M059J (cell line): ENCODE measurements around the gene GLB1L2. TPM values are rescaled to one million over a fixed set of nuclear protein-coding genes. Genes with fewer than 3 reads are reported as not detected.
"Not testable (repeated sequence)": the region's sequence is repeated elsewhere in the genome, so short reads cannot be mapped to it uniquely, and the experiment has no call there.

Experiments used
- DNase-seq: peaks from one replicate; pipeline ENCODE4 v3.0.0-alpha.2; 2012; ENCODE audit warnings: low read depth
- total RNA-seq: library from RNA; depleted of rRNA; stranded (reverse); fragments of >200 nt; shearing (Covaris generic); gene quantifications from 2 replicates; pipeline ENCODE4 v1.2.3, GENCODE V29; 2014

GLB1L2 gene
- total RNA-seq, 1 experiment from 2014 or later = not detected

- no peak for DNase-seq
These were observed 3.4 kb upstream of the GLB1L2 start for GRCh38 chr11:134328433-134328832.

GRCh38 chr11:134330611-134331353 lies 1.0 kb upstream of the GLB1L2 start:
- DNase-seq = no peak

GRCh38 chr11:134332189-134332631 lies 422 bp downstream of the GLB1L2 start:
- DNase-seq = no peak

DNA sequence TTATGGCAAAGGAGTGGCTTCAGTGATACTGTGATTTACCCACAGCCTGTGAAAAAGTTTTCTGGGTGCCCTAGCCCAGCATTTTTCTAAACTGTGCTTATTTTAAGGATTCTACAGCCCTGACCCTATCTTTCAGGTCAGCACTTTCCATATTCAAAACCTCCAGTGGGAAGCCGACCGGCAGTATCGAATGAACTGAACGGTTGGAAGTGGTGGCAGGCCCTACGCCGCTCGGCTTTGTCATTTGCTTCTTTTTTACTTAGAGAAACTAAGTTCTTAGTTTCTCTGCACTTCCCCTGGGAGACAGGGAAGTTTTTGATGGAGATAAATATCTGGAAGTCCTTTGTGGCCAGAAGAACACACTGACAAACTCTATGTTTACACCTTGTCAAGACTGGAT lies 994 bp downstream of the GLB1L2 start:
- no peak for DNase-seq

GRCh38 chr11:134333312-134333711 lies 1.5 kb downstream of the GLB1L2 start:
- DNase-seq = no peak

- DNase-seq = no peak
These were observed 2.2 kb downstream of the GLB1L2 start for GRCh38 chr11:134333946-134334345.

- no peak for DNase-seq
These were observed 3.2 kb downstream of the GLB1L2 start for GRCh38 chr11:134334796-134335571.

DNA sequence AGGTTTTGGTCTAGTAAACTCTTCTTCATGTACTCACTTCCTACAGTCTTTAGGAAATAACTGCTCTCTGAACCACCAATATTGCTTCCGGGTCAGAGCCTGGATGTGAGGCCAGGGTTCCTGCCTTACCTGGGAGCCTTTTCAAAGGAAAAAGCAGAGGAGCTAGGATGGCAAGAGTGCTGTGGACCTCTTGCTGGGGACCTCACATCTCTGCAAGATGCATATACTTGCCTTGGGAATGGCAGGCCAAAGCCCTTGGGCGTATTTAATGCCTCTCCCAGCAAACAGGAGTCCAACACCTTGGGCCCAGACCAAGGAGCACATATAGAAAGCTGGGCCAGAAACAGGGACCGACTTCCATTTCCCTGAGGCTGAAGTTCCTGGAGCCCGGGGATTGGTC lies 5.3 kb downstream of the GLB1L2 start:
- DNase-seq = no peak

DNA sequence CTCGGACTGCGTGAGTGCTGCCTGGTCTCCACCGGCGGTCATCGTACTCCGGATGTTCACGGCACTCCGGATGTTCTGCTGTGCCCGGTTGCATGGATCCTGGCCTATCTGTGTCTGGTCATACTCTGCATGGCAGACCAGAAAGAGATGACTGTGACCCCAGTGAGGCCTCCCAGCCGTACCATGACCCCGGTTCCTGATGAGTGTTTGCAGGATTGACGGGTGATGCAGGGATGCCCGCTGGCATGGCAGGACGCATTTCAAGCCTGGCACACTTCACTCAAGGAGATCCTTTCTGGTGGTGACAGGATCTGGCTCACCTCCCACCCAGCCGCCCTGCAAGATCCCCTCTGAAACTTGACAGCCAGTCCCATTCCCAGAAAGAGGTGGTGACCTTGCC lies 6.3 kb downstream of the GLB1L2 start:
- DNase-seq = no peak

GRCh38 chr11:134338654-134339053 lies 6.9 kb downstream of the GLB1L2 start:
- DNase-seq = no peak

- no peak for DNase-seq
These were observed 8.0 kb downstream of the GLB1L2 start for GRCh38 chr11:134339756-134340155.

DNA sequence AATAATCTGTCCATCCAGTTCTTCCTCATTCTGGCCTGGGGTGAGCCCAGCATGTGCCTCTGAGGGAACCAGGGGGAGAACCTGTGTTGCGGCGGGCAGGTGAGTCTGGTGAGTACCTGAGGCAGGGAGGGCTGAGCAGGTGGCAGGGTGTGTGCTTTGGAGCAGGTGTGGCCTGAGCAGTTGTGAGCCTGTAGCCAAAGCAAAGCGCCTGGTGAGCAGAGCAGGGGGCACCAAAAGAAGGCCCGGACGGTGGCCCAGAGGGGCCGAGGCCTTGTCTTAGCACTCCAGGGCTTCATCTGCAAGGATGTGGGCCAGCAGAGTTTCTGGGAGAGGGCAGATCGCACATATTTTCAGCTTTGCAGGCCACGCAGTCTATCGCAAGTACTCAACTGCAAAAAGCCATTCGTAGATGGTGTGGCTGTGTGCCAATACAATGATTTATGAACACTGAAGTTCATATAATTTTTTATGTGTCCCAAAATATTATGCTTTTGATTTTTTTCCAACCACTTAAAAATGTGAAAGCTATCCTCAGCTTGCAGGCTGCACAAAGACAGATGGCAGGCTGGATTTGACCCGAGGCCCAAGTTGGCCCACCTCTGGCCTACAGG lies 8.7 kb downstream of the GLB1L2 start:
- no peak for DNase-seq

- no peak for DNase-seq
These were observed 10.2 kb downstream of the GLB1L2 start for GRCh38 chr11:134341805-134342571.

GRCh38 chr11:134342572-134343340 lies 11.0 kb downstream of the GLB1L2 start:
- no peak for DNase-seq

- DNase-seq = no peak
These were observed 11.9 kb downstream of the GLB1L2 start for GRCh38 chr11:134343646-134344045.

DNA sequence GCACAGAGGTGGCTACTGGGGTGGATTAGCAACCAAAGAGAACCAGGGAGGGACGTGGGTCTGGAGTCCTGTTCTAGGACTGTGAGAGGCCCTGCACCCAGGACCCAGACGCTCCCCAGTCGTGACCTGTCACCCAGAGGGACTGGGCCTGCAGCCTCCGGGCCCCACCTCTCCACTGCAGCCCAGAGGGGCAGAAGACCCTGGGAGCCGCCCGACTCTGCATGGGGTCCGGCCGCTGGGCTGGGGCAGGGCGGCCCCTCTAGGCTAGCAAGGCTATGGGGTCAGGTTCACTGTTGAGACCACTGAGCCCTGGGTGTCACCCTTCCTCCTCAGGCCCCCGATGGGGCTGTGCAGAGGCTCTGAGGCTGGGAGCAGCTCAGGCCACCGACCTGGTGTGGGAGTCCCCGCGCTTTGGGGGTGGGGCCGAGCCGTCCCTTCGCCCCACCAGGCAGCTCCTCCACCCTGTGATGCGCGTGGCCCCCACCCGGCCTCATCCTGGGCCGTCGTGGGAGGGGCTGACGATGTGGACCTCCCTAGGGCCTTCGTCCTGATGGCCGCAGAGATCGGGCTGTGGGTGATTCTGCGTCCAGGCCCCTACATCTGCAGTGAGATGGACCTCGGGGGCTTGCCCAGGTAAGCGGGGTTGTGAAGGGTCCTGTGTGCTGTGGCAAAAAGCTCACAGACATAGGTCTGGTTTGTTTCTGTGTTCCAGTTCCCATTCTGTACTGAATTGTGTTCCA lies 12.9 kb downstream of the GLB1L2 start:
- DNase-seq = not testable (repeated sequence)

DNA sequence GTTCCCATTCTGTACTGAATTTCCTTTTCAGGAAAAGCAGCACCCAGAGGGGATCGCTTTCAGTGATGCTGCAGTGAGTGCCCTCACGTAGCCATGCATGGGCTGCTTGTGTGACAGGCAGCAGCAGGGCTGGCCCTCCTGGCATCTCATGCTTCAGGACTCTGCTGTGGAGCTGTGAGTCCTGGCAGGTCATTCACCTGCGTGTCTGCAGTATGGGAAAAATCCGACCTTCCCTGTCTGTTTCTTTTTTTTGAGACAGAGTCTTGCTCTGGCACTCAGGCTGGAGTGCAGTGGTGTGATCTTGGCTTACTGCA lies 13.4 kb downstream of the GLB1L2 start:
- DNase-seq = no peak

DNA sequence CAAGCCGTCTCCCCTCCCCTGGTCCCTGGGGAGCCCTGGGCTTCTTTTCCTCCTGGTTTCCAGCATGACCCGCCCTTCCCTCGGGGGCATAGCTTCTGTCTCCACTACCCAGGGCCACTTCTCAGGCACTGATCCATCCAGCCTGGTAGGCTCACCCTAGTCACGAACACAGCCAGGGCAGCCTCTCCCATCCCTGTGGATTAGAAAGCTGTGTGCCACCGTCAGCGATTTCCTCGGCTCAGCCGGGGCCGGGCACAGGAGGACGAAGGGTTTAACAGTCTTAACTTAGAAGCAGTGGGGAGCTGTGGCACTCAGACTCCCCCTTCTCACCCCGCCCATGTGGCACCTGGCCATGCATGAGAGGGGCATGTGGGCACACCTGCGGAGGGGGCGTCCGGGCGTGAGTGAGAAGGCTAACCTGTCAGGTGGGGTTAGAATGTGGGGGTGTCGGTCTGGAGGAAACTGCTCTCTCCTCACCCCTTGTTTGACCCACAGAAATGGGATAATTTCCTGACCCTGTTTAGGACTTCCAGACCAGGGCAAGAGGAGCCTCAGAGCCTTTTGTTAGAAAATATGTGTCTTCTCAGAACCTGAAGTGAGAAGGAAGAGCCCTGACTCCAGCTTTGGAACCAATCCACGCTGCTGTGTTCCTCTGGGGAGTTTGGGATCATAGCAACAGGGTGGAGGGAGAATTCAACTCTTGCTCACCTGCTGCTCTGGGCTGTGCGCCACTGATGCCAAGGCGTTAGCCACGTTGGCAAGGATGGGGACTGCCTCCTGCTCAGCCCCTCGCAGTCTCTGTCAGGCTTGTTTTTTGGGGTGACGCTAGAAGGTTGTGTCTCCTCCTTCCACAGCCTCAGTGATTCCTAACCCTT lies 14.6 kb downstream of the GLB1L2 start:
- DNase-seq = no peak

- DNase-seq = no peak
These were observed 15.2 kb downstream of the GLB1L2 start for GRCh38 chr11:134346976-134347350.

DNA sequence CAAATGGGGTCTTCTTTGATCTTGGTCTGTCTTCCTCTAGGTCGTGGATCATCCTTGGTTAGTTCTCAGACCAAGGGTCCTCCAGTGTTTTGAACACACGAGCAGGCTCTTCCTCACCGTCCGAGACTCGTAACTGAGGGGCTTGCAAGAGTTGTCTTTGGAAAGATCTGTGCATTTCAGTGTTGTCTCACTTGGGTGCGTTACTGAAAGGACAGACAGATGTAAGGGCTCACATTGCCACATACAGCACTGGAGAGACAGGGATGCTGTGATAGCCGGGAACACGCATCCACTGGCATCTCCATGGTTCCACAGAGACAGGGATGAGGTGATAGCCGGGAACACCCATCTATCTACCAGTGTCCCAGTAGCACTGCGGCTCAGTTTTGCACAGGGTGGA lies 15.7 kb downstream of the GLB1L2 start:
- no peak for DNase-seq
